Neural progenitor cell (in vitro differentiated cells): ENCODE results near the gene SNRNP70. TPM values are rescaled to one million over a fixed set of nuclear protein-coding genes. Genes with fewer than 3 reads are reported as not detected.

Source experiments
- DNase-seq: peaks from one replicate; pipeline ENCODE4 v3.0.0-alpha.2; 2016; ENCODE audit warnings: low spot score
- H2AFZ ChIP-seq: fragments of 200-600 bp; sonication (generic); replicated peaks from 2 replicates; pipeline ENCODE4 v1.6.1; 2016; ENCODE audit warnings: antibody characterized with exemption
- H3F3A ChIP-seq: fragments of 200-600 bp; sonication (generic); 2 replicates; pipeline ENCODE4 v1.6.1; 2016; ENCODE audit warnings: antibody characterized with exemption, low read depth
- H3K27ac ChIP-seq: fragments of 200-600 bp; sonication (generic); 2 replicates; pipeline ENCODE4 v1.5.1; 2016; ENCODE audit warnings: mild to moderate bottlenecking
- H3K27me3 ChIP-seq: fragments of 200-600 bp; sonication (generic); 2 replicates; pipeline ENCODE4 v1.6.1; 2016; ENCODE audit warnings: mild to moderate bottlenecking, moderate library complexity
- H3K36me3 ChIP-seq: fragments of 200-600 bp; sonication (generic); 2 replicates; pipeline ENCODE4 v1.5.1; 2016
- H3K4me1 ChIP-seq: fragments of 200-600 bp; sonication (generic); 2 replicates; pipeline ENCODE4 v1.6.1; 2016; ENCODE audit warnings: mixed run types
- H3K4me2 ChIP-seq: fragments of 200-600 bp; sonication (generic); 2 replicates; pipeline ENCODE4 v1.6.1; 2016
- H3K4me3 ChIP-seq: fragments of 200-600 bp; sonication (generic); 2 replicates; pipeline ENCODE4 v1.5.1; 2016
- H3K79me2 ChIP-seq: fragments of 200-600 bp; sonication (generic); 2 replicates; pipeline ENCODE4 v1.6.1; 2016; ENCODE audit warnings: low read depth
- H3K9ac ChIP-seq: fragments of 200-600 bp; sonication (generic); 2 replicates; pipeline ENCODE4 v1.6.1; 2016
- H3K9me3 ChIP-seq: fragments of 200-600 bp; sonication (generic); 2 replicates; pipeline ENCODE4 v1.5.1; 2016; ENCODE audit warnings: low read depth
- H4K20me1 ChIP-seq: fragments of 200-600 bp; sonication (generic); 2 replicates; pipeline ENCODE4 v1.6.1; 2016; ENCODE audit warnings: low read depth
- H3K27ac Mint-ChIP-seq: 3 replicates; pipeline ENCODE4 v1.8.0; 2021; ENCODE audit warnings: mixed read lengths
- H3K27me3 Mint-ChIP-seq: 2 replicates; pipeline ENCODE4 v1.8.0; 2022; ENCODE audit warnings: low read depth, mild to moderate bottlenecking, inconsistent platforms, moderate library complexity, mixed read lengths; ENCODE audit not compliant: insufficient read depth
- H3K36me3 Mint-ChIP-seq: 3 replicates; pipeline ENCODE4 v1.8.0; 2021; ENCODE audit warnings: mixed read lengths
- H3K4me1 Mint-ChIP-seq: 3 replicates; pipeline ENCODE4 v1.8.0; 2021; ENCODE audit warnings: mixed read lengths
- H3K4me3 Mint-ChIP-seq: 3 replicates; pipeline ENCODE4 v1.8.0; 2021; ENCODE audit warnings: mild to moderate bottlenecking, moderate library complexity, mixed read lengths
- H3K9me3 Mint-ChIP-seq: 3 replicates; pipeline ENCODE4 v1.8.0; 2020; ENCODE audit warnings: mixed read lengths
- EZH2 ChIP-seq: fragments of 200-600 bp; sonication (generic); IDR thresholded peaks from 2 replicates; pipeline ENCODE4 v1.6.1; 2017; ENCODE audit warnings: antibody characterized with exemption, mild to moderate bottlenecking, moderate library complexity
- EZH2phosphoT487 ChIP-seq: fragments of 200-600 bp; sonication (generic); IDR thresholded peaks from 2 replicates; pipeline ENCODE4 v1.6.1; 2017; ENCODE audit warnings: antibody characterized with exemption
- total RNA-seq: library from RNA; depleted of rRNA; stranded (reverse); fragments of >200 nt; gene quantifications from 2 replicates; pipeline ENCODE4 v1.2.3, GENCODE V29; 2015; ENCODE audit warnings: low replicate concordance
- TF ChIP-seq, protein P1 (sequence below): fragments of 200-600 bp; sonication (generic); IDR thresholded peaks from 2 replicates; pipeline ENCODE4 v1.5.1; 2017; ENCODE audit warnings: antibody characterized with exemption, mild to moderate bottlenecking

Gene SNRNP70
- total RNA-seq, 1 donor from 2014 or later, result 162 TPM

GRCh38 chr19:49130325-49130724 lies 45.1 kb downstream of the SNRNP70 start:
- no peak for DNase-seq
- H3K9me3 Mint-ChIP-seq, result peaks cover 2% of the 10 kb centered on the region
- Histone ChIP-seq H4K20me1 (no peaks in the 10 kb centered on the region), H3K4me2 (no peak overlapping the region), H3K4me3 (no peak overlapping the region), H3K9ac (no peak overlapping the region), H3K36me3 (no peaks in the 10 kb centered on the region), H3K27ac (no peak overlapping the region), H3K27me3 (no peaks in the 10 kb centered on the region), H3K4me1 (no peaks in the 10 kb centered on the region), H3F3A (peaks cover 33% of the 10 kb centered on the region), H3K9me3 (no peaks in the 10 kb centered on the region), H3K79me2 (no peaks in the 10 kb centered on the region), H2AFZ (no peak overlapping the region)
- peaks cover 9% of the 10 kb centered on the region for H3K36me3 Mint-ChIP-seq
- H3K4me1 Mint-ChIP-seq, result peaks cover 15% of the 10 kb centered on the region
- no peak for TF ChIP-seq EZH2phosphoT487
- TF ChIP-seq EZH2, result no peak
- TF ChIP-seq, protein P1, sequence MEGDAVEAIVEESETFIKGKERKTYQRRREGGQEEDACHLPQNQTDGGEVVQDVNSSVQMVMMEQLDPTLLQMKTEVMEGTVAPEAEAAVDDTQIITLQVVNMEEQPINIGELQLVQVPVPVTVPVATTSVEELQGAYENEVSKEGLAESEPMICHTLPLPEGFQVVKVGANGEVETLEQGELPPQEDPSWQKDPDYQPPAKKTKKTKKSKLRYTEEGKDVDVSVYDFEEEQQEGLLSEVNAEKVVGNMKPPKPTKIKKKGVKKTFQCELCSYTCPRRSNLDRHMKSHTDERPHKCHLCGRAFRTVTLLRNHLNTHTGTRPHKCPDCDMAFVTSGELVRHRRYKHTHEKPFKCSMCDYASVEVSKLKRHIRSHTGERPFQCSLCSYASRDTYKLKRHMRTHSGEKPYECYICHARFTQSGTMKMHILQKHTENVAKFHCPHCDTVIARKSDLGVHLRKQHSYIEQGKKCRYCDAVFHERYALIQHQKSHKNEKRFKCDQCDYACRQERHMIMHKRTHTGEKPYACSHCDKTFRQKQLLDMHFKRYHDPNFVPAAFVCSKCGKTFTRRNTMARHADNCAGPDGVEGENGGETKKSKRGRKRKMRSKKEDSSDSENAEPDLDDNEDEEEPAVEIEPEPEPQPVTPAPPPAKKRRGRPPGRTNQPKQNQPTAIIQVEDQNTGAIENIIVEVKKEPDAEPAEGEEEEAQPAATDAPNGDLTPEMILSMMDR, result no peak
- no peak overlapping the region for H3K27ac Mint-ChIP-seq
- H3K27me3 Mint-ChIP-seq, result peaks cover 7% of the 10 kb centered on the region
- peak overlapping the region; percentile 54 for H3K4me3 Mint-ChIP-seq

- Histone ChIP-seq H3F3A (peaks cover 28% of the 10 kb centered on the region), H3K27me3 (no peaks in the 10 kb centered on the region), H3K4me2 (peak overlapping the region; percentile 63), H3K36me3 (no peaks in the 10 kb centered on the region), H4K20me1 (no peaks in the 10 kb centered on the region), H3K4me1 (no peaks in the 10 kb centered on the region), H3K27ac (no peak overlapping the region), H3K79me2 (no peaks in the 10 kb centered on the region), H2AFZ (no peak overlapping the region), H3K4me3 (peak overlapping the region; percentile 26), H3K9ac (no peak overlapping the region), H3K9me3 (no peaks in the 10 kb centered on the region)
- peaks cover 14% of the 10 kb centered on the region for H3K4me1 Mint-ChIP-seq
- no peak overlapping the region for H3K4me3 Mint-ChIP-seq
- TF ChIP-seq, protein P1, result no peak
- no peak for TF ChIP-seq EZH2
- TF ChIP-seq EZH2phosphoT487, result no peak
- H3K27ac Mint-ChIP-seq, result no peak overlapping the region
- DNase-seq, result peak; percentile 43
- peaks cover 23% of the 10 kb centered on the region for H3K36me3 Mint-ChIP-seq
- H3K9me3 Mint-ChIP-seq, result peaks cover 1% of the 10 kb centered on the region
- H3K27me3 Mint-ChIP-seq, result peaks cover 16% of the 10 kb centered on the region
Observed at GRCh38 chr19:49132974-49133609, 47.8 kb downstream of the SNRNP70 start.

DNA sequence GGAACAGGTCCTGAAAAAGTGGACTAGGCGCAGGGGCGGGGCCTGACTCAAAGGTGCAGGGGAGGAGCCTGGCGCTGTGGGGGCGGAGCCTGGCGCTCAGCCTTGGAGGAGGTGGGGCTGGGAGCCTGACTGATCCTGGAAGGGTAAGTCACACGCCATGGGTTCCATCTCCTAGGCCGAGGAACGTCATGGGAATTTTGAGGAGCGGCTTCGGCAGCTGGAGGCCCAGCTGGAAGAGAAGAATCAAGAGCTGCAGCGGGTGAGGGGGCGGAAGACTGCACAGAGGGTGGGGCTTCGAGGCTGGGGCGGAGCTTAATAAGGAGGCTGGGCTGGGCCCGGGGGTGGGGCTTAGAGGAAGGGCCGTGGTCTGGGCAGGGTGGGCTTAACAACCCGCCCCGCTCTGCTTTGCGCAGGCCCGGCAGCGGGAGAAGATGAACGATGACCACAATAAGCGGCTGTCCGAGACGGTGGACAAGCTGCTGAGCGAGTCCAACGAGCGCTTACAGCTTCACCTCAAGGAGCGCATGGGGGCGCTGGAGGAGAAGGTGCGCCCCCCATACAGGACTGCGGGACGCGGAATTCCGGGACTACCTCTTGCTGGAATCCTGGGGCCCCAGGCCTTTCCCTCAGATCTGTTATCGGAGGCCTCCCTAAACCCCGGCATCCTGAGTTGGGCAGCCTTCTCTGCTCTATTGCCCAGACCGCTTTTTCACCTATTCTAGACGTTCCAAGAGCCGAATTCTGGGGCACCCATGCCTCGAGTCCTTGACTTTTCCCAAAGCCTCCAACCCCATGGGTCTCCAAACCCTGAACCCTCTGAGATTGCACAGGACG lies 48.6 kb downstream of the SNRNP70 start:
- H3K9me3 ChIP-seq, result no peaks in the 10 kb centered on the region
- Mint-ChIP-seq H3K4me1 (peaks cover 8% of the 10 kb centered on the region), H3K9me3 (no peaks in the 10 kb centered on the region), H3K4me3 (no peak overlapping the region), H3K27ac (no peak overlapping the region), H3K36me3 (peaks cover 23% of the 10 kb centered on the region), H3K27me3 (peaks cover 16% of the 10 kb centered on the region)
- H3K4me3 ChIP-seq, result peak overlapping the region; percentile 26
- no peaks in the 10 kb centered on the region for H3K79me2 ChIP-seq
- H3F3A ChIP-seq, result peaks cover 23% of the 10 kb centered on the region
- no peaks in the 10 kb centered on the region for H3K4me1 ChIP-seq
- H2AFZ ChIP-seq, result no peak overlapping the region
- H3K27me3 ChIP-seq, result no peaks in the 10 kb centered on the region
- H3K27ac ChIP-seq, result no peak overlapping the region
- no peaks in the 10 kb centered on the region for H4K20me1 ChIP-seq
- DNase-seq, result peak; percentile 67
- TF ChIP-seq EZH2phosphoT487, result no peak
- no peak for TF ChIP-seq EZH2
- TF ChIP-seq, protein P1, result no peak
- peak overlapping the region; percentile 63 for H3K4me2 ChIP-seq
- H3K9ac ChIP-seq, result no peak overlapping the region
- no peaks in the 10 kb centered on the region for H3K36me3 ChIP-seq
